OCI-LY7 (cell line): ENCODE results near the gene AOPEP.

Experiments used
- EZH2phosphoT487 ChIP-seq: fragments of 200-600 bp; sonication (generic); IDR thresholded peaks from 2 replicates; pipeline ENCODE4 v1.6.1; 2018; ENCODE audit warnings: low read depth, borderline replicate concordance, mild to moderate bottlenecking, mixed run types, antibody characterized with exemption, low read length, moderate library complexity, mixed read lengths
- TF ChIP-seq, protein P1 (sequence below): fragments of 200-600 bp; sonication (generic); conservative IDR thresholded peaks from 2 replicates; pipeline ENCODE4 v1.5.1; 2014; ENCODE audit warnings: mild to moderate bottlenecking, antibody characterized with exemption, low read length, moderate library complexity, mixed read lengths

DNA sequence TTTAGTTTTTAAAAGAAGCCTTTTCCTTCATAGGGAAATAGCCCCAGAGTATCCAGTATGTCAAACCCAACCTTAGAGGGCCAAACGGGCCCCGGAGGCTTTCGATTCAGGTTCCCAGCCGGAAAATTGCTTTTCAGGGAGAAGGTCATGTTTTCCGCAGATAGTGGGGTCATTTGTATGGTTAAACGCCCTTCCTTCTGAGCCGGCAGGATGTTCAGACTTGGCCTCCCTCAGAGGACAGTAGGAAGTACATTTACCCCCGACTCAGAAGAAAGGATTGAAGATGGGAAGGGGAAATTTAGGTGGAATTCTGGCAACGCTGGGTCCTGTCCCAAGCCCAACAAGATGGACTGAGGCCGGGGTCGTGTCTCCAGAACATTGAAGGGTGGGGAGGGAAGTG lies 195.2 kb downstream of the AOPEP start:
- TF ChIP-seq, protein P1, sequence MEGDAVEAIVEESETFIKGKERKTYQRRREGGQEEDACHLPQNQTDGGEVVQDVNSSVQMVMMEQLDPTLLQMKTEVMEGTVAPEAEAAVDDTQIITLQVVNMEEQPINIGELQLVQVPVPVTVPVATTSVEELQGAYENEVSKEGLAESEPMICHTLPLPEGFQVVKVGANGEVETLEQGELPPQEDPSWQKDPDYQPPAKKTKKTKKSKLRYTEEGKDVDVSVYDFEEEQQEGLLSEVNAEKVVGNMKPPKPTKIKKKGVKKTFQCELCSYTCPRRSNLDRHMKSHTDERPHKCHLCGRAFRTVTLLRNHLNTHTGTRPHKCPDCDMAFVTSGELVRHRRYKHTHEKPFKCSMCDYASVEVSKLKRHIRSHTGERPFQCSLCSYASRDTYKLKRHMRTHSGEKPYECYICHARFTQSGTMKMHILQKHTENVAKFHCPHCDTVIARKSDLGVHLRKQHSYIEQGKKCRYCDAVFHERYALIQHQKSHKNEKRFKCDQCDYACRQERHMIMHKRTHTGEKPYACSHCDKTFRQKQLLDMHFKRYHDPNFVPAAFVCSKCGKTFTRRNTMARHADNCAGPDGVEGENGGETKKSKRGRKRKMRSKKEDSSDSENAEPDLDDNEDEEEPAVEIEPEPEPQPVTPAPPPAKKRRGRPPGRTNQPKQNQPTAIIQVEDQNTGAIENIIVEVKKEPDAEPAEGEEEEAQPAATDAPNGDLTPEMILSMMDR: no peak
- TF ChIP-seq EZH2phosphoT487: no peak
